DND-41 (cell line): ENCODE measurements around the gene SLC35A4.

Experiments used
- EZH2 ChIP-seq: IDR thresholded peaks from 3 replicates; pipeline ENCODE4 v1.6.1; 2012; ENCODE audit warnings: borderline replicate concordance, low read depth, mild to moderate bottlenecking, moderate library complexity, low read length, inconsistent platforms; ENCODE audit not compliant: severe bottlenecking
- TF ChIP-seq, protein P1 (sequence below): IDR thresholded peaks from 2 replicates; pipeline ENCODE4 v1.5.1; 2012; ENCODE audit warnings: borderline replicate concordance, low read length, moderate library complexity, mild to moderate bottlenecking; ENCODE audit not compliant: poor library complexity, severe bottlenecking; ENCODE audit errors: extremely low read depth

- TF ChIP-seq, protein P1, sequence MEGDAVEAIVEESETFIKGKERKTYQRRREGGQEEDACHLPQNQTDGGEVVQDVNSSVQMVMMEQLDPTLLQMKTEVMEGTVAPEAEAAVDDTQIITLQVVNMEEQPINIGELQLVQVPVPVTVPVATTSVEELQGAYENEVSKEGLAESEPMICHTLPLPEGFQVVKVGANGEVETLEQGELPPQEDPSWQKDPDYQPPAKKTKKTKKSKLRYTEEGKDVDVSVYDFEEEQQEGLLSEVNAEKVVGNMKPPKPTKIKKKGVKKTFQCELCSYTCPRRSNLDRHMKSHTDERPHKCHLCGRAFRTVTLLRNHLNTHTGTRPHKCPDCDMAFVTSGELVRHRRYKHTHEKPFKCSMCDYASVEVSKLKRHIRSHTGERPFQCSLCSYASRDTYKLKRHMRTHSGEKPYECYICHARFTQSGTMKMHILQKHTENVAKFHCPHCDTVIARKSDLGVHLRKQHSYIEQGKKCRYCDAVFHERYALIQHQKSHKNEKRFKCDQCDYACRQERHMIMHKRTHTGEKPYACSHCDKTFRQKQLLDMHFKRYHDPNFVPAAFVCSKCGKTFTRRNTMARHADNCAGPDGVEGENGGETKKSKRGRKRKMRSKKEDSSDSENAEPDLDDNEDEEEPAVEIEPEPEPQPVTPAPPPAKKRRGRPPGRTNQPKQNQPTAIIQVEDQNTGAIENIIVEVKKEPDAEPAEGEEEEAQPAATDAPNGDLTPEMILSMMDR: no peak
- no peak for TF ChIP-seq EZH2
Measured at GRCh38 chr5:140573683-140574082, 9.1 kb downstream of the SLC35A4 start.
